Measurements from ENCODE around the gene TIGD3.

The TIGD3 gene

DNA sequence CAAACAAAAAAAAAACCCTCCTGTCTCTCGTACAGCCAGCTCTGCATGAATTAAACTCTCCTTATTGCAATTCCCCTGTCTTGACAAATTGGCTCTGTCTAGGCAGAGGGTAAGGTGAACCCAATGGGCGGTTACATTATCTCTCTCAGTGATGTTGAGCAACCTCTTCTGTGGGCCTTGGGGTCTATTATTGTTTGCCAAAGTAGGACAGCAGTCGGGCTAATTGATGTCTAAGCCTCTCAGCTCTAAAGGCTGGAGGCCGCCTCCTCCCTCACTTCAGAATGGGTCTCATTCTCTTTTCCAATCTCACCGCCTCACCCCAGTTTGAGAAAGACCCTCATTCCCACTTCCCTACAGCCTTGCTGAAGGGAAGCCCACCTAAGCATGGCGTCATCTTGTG lies 29.2 kb downstream of the TIGD3 start:
- Histone ChIP-seq H3K79me2 (ENCODE audit: insufficient read depth, low read length) (peaks cover 18% of the 10 kb centered on the region), H3K27ac (ENCODE audit: low read depth, low read length) (no peak overlapping the region)

GRCh38 chr11:65384301-65384889 lies 29.8 kb downstream of the TIGD3 start:
- Histone ChIP-seq H3K4me2 (ENCODE audit: low read depth, low read length, poor library complexity, severe bottlenecking) (no peak overlapping the region), H3K9ac (ENCODE audit: low read length) (no peak overlapping the region), H4K20me1 (ENCODE audit: low read depth, low read length) (no peaks in the 10 kb centered on the region), H3K9me3 (ENCODE audit: insufficient read depth, low read length) (no peaks in the 10 kb centered on the region), H3K79me2 (ENCODE audit: insufficient read depth, low read length) (peaks cover 23% of the 10 kb centered on the region), H2AFZ (ENCODE audit: low read depth, low read length, severe bottlenecking) (no peak overlapping the region), H3K27me3 (ENCODE audit: low read length) (no peaks in the 10 kb centered on the region), H3F3A (ENCODE audit: insufficient read depth) (0 out of 2 replicates have a peak, but pooled peaks cover 5% of the 10 kb centered on the region), H3K36me3 (ENCODE audit: low read length) (no peaks in the 10 kb centered on the region), H3K4me3 (ENCODE audit: insufficient read depth, low read length, poor library complexity, severe bottlenecking) (no peak overlapping the region), H3K27ac (ENCODE audit: low read depth, low read length) (no peak overlapping the region), H3K9me2 (replicated peaks; ENCODE audit: insufficient read depth, low read length) (no peaks in the 10 kb centered on the region)
- TF ChIP-seq EZH2phosphoT487 (conservative IDR thresholded peaks at IDR 0.05; ENCODE audit: low read length), result no peak
- TF ChIP-seq, protein P1, sequence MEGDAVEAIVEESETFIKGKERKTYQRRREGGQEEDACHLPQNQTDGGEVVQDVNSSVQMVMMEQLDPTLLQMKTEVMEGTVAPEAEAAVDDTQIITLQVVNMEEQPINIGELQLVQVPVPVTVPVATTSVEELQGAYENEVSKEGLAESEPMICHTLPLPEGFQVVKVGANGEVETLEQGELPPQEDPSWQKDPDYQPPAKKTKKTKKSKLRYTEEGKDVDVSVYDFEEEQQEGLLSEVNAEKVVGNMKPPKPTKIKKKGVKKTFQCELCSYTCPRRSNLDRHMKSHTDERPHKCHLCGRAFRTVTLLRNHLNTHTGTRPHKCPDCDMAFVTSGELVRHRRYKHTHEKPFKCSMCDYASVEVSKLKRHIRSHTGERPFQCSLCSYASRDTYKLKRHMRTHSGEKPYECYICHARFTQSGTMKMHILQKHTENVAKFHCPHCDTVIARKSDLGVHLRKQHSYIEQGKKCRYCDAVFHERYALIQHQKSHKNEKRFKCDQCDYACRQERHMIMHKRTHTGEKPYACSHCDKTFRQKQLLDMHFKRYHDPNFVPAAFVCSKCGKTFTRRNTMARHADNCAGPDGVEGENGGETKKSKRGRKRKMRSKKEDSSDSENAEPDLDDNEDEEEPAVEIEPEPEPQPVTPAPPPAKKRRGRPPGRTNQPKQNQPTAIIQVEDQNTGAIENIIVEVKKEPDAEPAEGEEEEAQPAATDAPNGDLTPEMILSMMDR (IDR thresholded peaks at IDR 0.05; ENCODE audit: insufficient read depth, low read length, poor library complexity, severe bottlenecking), result no peak

More for the DNA sequence above, 29.2 kb downstream of the TIGD3 start:
- Histone ChIP-seq H3K4me3 (ENCODE audit: insufficient read depth, low read length, poor library complexity, severe bottlenecking) (no peak overlapping the region), H3K9ac (ENCODE audit: low read length) (no peak overlapping the region), H3K9me3 (ENCODE audit: insufficient read depth, low read length) (no peaks in the 10 kb centered on the region), H3K36me3 (ENCODE audit: low read length) (no peaks in the 10 kb centered on the region), H3K4me2 (ENCODE audit: low read depth, low read length, poor library complexity, severe bottlenecking) (no peak overlapping the region), H3K27me3 (ENCODE audit: low read length) (no peaks in the 10 kb centered on the region), H3K9me2 (replicated peaks; ENCODE audit: insufficient read depth, low read length) (no peaks in the 10 kb centered on the region), H3F3A (ENCODE audit: insufficient read depth) (0 out of 2 replicates have a peak, but pooled peaks cover 5% of the 10 kb centered on the region), H4K20me1 (ENCODE audit: low read depth, low read length) (no peaks in the 10 kb centered on the region), H2AFZ (ENCODE audit: low read depth, low read length, severe bottlenecking) (no peak overlapping the region)
- TF ChIP-seq EZH2phosphoT487 (conservative IDR thresholded peaks at IDR 0.05; ENCODE audit: low read length), result no peak
- TF ChIP-seq, protein P1 (IDR thresholded peaks at IDR 0.05; ENCODE audit: insufficient read depth, low read length, poor library complexity, severe bottlenecking), result no peak

- Histone ChIP-seq H2AFZ (ENCODE audit: low read depth, low read length, severe bottlenecking) (peak within 1 kb of the TSS; percentile 62), H3K79me2 (ENCODE audit: insufficient read depth, low read length) (peaks cover 37% of the 10 kb centered on the region), H3K4me3 (ENCODE audit: insufficient read depth, low read length, poor library complexity, severe bottlenecking) (peak within 1 kb of the TSS; percentile 69), H3K9me2 (replicated peaks; ENCODE audit: insufficient read depth, low read length) (no peaks in the 10 kb centered on the region), H3K27me3 (ENCODE audit: low read length) (no peaks in the 10 kb centered on the region), H4K20me1 (ENCODE audit: low read depth, low read length) (no peaks in the 10 kb centered on the region), H3K9me3 (ENCODE audit: insufficient read depth, low read length) (no peaks in the 10 kb centered on the region), H3F3A (ENCODE audit: insufficient read depth) (0 out of 2 replicates have a peak, but pooled peaks cover 5% of the 10 kb centered on the region), H3K36me3 (ENCODE audit: low read length) (no peaks in the 10 kb centered on the region), H3K9ac (ENCODE audit: low read length) (peak within 1 kb of the TSS; percentile 89), H3K4me2 (ENCODE audit: low read depth, low read length, poor library complexity, severe bottlenecking) (peak within 1 kb of the TSS; percentile 81), H3K27ac (ENCODE audit: low read depth, low read length) (peak within 1 kb of the TSS; percentile 21)
- TF ChIP-seq, protein P1 (IDR thresholded peaks at IDR 0.05; ENCODE audit: insufficient read depth, low read length, poor library complexity, severe bottlenecking), result no peak
- TF ChIP-seq EZH2phosphoT487 (conservative IDR thresholded peaks at IDR 0.05; ENCODE audit: low read length), result no peak
Measured at GRCh38 chr11:65386307-65387140, 32.0 kb downstream of the TIGD3 start, which contains the start of gene FRMD8. Gene FRMD8 (plus strand): TSS chr11:65386637. CDS start chr11:65387037, 400 bp downstream.

Data from SU-DHL-6 (cell line).